ENCODE measurements around the gene TEX11.

DNA sequence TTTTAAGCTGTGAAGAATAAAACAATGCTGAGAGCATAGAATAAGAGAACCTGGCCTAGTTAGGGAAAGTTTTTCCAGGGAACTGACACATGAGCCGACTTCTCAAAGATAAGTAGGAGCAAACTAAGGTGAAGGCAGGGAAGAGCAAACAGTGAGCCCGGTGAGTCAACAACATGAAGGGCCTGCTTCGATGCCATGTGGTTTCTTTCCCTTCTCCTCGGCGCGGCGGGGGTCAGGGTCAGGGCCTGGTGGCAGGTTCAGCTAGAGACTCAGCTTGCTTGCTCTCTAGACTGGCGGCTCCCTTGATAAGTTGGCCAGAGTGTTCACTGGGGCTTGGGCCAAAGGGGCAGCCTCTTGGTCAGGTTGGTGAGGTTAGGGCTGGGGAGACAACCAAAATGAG is 382.8 kb downstream of the TEX11 start:
- TF ChIP-seq, protein P1, sequence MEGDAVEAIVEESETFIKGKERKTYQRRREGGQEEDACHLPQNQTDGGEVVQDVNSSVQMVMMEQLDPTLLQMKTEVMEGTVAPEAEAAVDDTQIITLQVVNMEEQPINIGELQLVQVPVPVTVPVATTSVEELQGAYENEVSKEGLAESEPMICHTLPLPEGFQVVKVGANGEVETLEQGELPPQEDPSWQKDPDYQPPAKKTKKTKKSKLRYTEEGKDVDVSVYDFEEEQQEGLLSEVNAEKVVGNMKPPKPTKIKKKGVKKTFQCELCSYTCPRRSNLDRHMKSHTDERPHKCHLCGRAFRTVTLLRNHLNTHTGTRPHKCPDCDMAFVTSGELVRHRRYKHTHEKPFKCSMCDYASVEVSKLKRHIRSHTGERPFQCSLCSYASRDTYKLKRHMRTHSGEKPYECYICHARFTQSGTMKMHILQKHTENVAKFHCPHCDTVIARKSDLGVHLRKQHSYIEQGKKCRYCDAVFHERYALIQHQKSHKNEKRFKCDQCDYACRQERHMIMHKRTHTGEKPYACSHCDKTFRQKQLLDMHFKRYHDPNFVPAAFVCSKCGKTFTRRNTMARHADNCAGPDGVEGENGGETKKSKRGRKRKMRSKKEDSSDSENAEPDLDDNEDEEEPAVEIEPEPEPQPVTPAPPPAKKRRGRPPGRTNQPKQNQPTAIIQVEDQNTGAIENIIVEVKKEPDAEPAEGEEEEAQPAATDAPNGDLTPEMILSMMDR (conservative IDR thresholded peaks at IDR 0.05; ENCODE audit: low read length) = no peak
- no peak for TF ChIP-seq EZH2phosphoT487 (IDR thresholded peaks at IDR 0.05; ENCODE audit: borderline replicate concordance, low read depth, low read length)
